SU-DHL-6 (cell line): ENCODE results near the gene MAP3K15.

ENCODE experiments used
- H2AFZ ChIP-seq: fragments of 200-600 bp; sonication (generic); 2 replicates; pipeline ENCODE4 v1.6.1; 2014; ENCODE audit warnings: low read depth, mild to moderate bottlenecking, moderate library complexity, mixed read lengths, antibody characterized with exemption, low read length; ENCODE audit not compliant: severe bottlenecking
- H3F3A ChIP-seq: fragments of 200-600 bp; shearing (Covaris generic); 2 replicates; pipeline ENCODE4 v1.6.0; 2016; ENCODE audit warnings: antibody characterized with exemption, mild to moderate bottlenecking; ENCODE audit not compliant: insufficient read depth
- H3K27ac ChIP-seq: fragments of 200-600 bp; sonication (generic); 2 replicates; pipeline ENCODE4 v1.5.1; 2016; ENCODE audit warnings: low read depth, mild to moderate bottlenecking, low read length, moderate library complexity, mixed read lengths
- H3K27me3 ChIP-seq: fragments of 200-600 bp; sonication (generic), shearing (Covaris generic); 2 replicates; pipeline ENCODE4 v1.6.0; 2014; ENCODE audit warnings: mild to moderate bottlenecking, low read length
- H3K36me3 ChIP-seq: fragments of 200-600 bp; sonication (generic); 2 replicates; pipeline ENCODE4 v1.6.1; 2014; ENCODE audit warnings: mild to moderate bottlenecking, low read length, mixed read lengths
- H3K4me2 ChIP-seq: fragments of 300-600, 200-600 bp; shearing (Covaris generic), sonication (generic); 2 replicates; pipeline ENCODE4 v1.6.0; 2014; ENCODE audit warnings: low read length, low read depth, mild to moderate bottlenecking; ENCODE audit not compliant: poor library complexity, severe bottlenecking
- H3K4me3 ChIP-seq: fragments of 200-600 bp; sonication (generic); 2 replicates; pipeline ENCODE4 v1.5.1; 2014; ENCODE audit warnings: antibody characterized with exemption, low read length, mild to moderate bottlenecking, mixed read lengths; ENCODE audit not compliant: insufficient read depth, poor library complexity, severe bottlenecking
- H3K79me2 ChIP-seq: fragments of 200-600 bp; sonication (generic); 2 replicates; pipeline ENCODE4 v1.6.1; 2014; ENCODE audit warnings: mild to moderate bottlenecking, low read length, moderate library complexity; ENCODE audit not compliant: insufficient read depth
- H3K9ac ChIP-seq: fragments of 200-600 bp; sonication (generic); 2 replicates; pipeline ENCODE4 v1.7.0; 2014; ENCODE audit warnings: mild to moderate bottlenecking, low read length
- H3K9me2 ChIP-seq: fragments of 200-600 bp; sonication (generic); replicated peaks from 2 replicates; pipeline ENCODE4 v1.6.1; 2014; ENCODE audit warnings: low read length; ENCODE audit not compliant: insufficient read depth
- H3K9me3 ChIP-seq: fragments of 200-600 bp; sonication (generic); 2 replicates; pipeline ENCODE4 v1.6.1; 2014; ENCODE audit warnings: low read length, mixed read lengths; ENCODE audit not compliant: insufficient read depth
- H4K20me1 ChIP-seq: fragments of 200-600 bp; sonication (generic); 2 replicates; pipeline ENCODE4 v1.6.1; 2014; ENCODE audit warnings: low read depth, mild to moderate bottlenecking, antibody characterized with exemption, low read length, moderate library complexity, mixed read lengths
- EZH2phosphoT487 ChIP-seq: fragments of 200-600 bp; sonication (generic), shearing (Covaris generic); conservative IDR thresholded peaks from 2 replicates; pipeline ENCODE4 v1.6.1; 2018; ENCODE audit warnings: mild to moderate bottlenecking, antibody characterized with exemption, low read length, moderate library complexity, mixed read lengths
- TF ChIP-seq, protein P1 (sequence below): fragments of 200-600 bp; sonication (generic); IDR thresholded peaks from one replicate; pipeline ENCODE4 v1.5.1; 2017; ENCODE audit warnings: antibody characterized with exemption, mild to moderate bottlenecking, low read length, moderate library complexity; ENCODE audit not compliant: insufficient read depth, poor library complexity, severe bottlenecking

MAP3K15 gene

DNA sequence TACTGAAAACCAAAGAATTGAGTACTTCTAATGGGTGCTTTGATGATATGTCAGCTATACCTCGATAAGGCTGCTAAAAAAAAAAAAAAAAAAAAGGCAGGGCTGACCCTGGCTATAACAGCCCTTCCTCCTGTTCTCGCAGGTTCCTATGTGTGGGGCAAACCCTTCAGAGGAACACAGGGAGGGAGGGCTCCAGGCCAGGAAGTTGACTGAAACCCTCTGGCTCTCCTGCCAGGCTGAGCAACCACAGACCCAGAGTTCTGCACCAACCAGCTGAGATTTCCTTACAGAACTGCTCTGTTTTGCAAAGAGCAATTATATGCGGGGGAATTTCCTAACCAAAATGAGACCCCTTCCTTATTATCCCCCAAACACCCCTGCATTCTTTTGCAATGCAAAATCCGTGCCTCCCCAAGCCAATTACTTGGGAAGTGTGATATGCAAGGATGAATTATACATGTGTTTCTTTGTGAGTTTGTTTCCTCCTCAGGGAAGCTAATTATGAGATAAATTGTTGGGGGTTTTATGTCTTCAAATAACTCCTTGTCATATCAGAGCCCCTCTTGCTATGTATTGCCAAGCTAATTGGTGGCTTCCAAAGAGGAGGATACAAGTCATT lies 126.0 kb downstream of the MAP3K15 start:
- Histone ChIP-seq H3K27me3 (no peaks in the 10 kb centered on the region), H3K4me2 (no peak overlapping the region), H3F3A (no peaks in the 10 kb centered on the region), H2AFZ (no peak overlapping the region), H3K79me2 (no peaks in the 10 kb centered on the region), H3K9me3 (no peaks in the 10 kb centered on the region), H3K27ac (no peak overlapping the region), H4K20me1 (no peaks in the 10 kb centered on the region), H3K9me2 (no peaks in the 10 kb centered on the region), H3K9ac (no peak overlapping the region), H3K4me3 (no peak overlapping the region), H3K36me3 (no peaks in the 10 kb centered on the region)
- TF ChIP-seq, protein P1, sequence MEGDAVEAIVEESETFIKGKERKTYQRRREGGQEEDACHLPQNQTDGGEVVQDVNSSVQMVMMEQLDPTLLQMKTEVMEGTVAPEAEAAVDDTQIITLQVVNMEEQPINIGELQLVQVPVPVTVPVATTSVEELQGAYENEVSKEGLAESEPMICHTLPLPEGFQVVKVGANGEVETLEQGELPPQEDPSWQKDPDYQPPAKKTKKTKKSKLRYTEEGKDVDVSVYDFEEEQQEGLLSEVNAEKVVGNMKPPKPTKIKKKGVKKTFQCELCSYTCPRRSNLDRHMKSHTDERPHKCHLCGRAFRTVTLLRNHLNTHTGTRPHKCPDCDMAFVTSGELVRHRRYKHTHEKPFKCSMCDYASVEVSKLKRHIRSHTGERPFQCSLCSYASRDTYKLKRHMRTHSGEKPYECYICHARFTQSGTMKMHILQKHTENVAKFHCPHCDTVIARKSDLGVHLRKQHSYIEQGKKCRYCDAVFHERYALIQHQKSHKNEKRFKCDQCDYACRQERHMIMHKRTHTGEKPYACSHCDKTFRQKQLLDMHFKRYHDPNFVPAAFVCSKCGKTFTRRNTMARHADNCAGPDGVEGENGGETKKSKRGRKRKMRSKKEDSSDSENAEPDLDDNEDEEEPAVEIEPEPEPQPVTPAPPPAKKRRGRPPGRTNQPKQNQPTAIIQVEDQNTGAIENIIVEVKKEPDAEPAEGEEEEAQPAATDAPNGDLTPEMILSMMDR: no peak
- no peak for TF ChIP-seq EZH2phosphoT487

DNA sequence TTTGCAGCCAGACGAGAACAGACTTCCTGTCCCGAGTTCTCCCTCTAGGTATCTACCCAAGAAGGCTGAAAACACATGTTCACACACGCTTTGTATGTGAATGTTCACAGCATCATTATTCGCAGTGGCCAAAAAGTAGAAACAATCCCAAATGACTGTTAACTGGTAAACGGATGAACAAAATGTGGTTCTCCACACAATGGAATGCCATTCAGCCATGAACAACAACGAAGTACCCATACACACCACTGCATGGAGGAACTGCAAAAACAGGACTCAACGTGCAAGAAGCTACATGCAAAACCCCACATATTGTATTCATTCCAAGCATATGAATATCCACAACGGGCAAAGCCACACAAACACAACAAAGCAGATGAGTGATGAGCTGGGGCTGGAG lies 126.6 kb downstream of the MAP3K15 start:
- Histone ChIP-seq H3K4me3 (no peak overlapping the region), H3K36me3 (no peaks in the 10 kb centered on the region), H3K9me2 (no peaks in the 10 kb centered on the region), H3K9me3 (no peaks in the 10 kb centered on the region), H3F3A (no peaks in the 10 kb centered on the region), H3K27ac (no peak overlapping the region), H3K79me2 (no peaks in the 10 kb centered on the region), H2AFZ (no peak overlapping the region), H3K9ac (no peak overlapping the region), H4K20me1 (no peaks in the 10 kb centered on the region), H3K27me3 (no peaks in the 10 kb centered on the region), H3K4me2 (no peak overlapping the region)
- TF ChIP-seq, protein P1: no peak
- TF ChIP-seq EZH2phosphoT487: no peak

GRCh38 chrX:19388064-19388679 lies 127.1 kb downstream of the MAP3K15 start:
- Histone ChIP-seq H3K4me3 (no peak overlapping the region), H3K9ac (no peak overlapping the region), H3K9me2 (no peaks in the 10 kb centered on the region), H3K27ac (no peak overlapping the region), H3K4me2 (no peak overlapping the region), H3K9me3 (no peaks in the 10 kb centered on the region), H3K27me3 (no peaks in the 10 kb centered on the region), H3K79me2 (no peaks in the 10 kb centered on the region), H2AFZ (no peak overlapping the region), H3F3A (no peaks in the 10 kb centered on the region), H3K36me3 (no peaks in the 10 kb centered on the region), H4K20me1 (no peaks in the 10 kb centered on the region)
- TF ChIP-seq EZH2phosphoT487: no peak
- TF ChIP-seq, protein P1: no peak
